PFSK-1 (cell line): ENCODE results near the gene RASAL2.

Experiments used
- FOXP2 ChIP-seq: optimal IDR thresholded peaks from 2 replicates; pipeline ENCODE3; 2011; ENCODE audit warnings: borderline replicate concordance, control low read depth, inconsistent platforms; ENCODE audit not compliant: insufficient read depth; ENCODE audit errors: extremely low read length, extremely low read depth
- POLR2AphosphoS5 ChIP-seq: IDR thresholded peaks from 2 replicates; pipeline ENCODE4 v1.6.1; 2012; ENCODE audit warnings: low read depth, mild to moderate bottlenecking, control low read depth, low read length, moderate library complexity
- SIN3A ChIP-seq: IDR thresholded peaks from 2 replicates; pipeline ENCODE4 v1.6.1; 2012; ENCODE audit warnings: mild to moderate bottlenecking, low read length, moderate library complexity, borderline replicate concordance; ENCODE audit not compliant: insufficient read depth
- TAF1 ChIP-seq: IDR thresholded peaks from 2 replicates; pipeline ENCODE4 v1.6.1; 2012; ENCODE audit warnings: low read length, control low read depth, borderline replicate concordance; ENCODE audit not compliant: insufficient read depth
- TF ChIP-seq, protein P1 (sequence below), 2 experiments: IDR thresholded peaks; 2 replicates each; pipeline versions ENCODE4 v1.6.1 to v1.8.0; 2011 to 2012; ENCODE audit warnings: low read depth in 2 of 2, low read length in 2 of 2, control low read depth in 1 of 2, inconsistent platforms in 1 of 2, mild to moderate bottlenecking in 1 of 2, moderate library complexity in 1 of 2; ENCODE audit not compliant: insufficient read depth in 1 of 2

RASAL2 gene

DNA sequence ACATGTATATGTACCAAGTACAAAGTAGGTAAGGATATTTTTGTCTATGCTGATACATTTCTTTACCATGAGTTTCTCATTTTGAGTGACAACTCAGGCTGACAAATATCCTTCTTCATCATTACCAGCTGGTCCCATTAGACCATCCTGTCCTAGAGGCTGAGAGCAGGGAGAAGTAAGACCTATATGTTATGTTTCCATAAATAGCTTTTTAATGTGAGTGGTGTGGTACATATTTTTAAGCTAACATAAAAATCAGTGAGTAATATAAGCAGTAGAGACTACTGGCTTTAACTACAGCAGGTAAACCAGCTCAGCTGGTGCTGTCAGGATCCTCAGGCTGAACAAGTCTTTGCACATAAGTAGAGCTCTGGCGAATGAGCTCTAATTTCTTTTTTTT lies 340.5 kb downstream of the RASAL2 start:
- no peak for TF ChIP-seq POLR2AphosphoS5
- TF ChIP-seq, protein P1, sequence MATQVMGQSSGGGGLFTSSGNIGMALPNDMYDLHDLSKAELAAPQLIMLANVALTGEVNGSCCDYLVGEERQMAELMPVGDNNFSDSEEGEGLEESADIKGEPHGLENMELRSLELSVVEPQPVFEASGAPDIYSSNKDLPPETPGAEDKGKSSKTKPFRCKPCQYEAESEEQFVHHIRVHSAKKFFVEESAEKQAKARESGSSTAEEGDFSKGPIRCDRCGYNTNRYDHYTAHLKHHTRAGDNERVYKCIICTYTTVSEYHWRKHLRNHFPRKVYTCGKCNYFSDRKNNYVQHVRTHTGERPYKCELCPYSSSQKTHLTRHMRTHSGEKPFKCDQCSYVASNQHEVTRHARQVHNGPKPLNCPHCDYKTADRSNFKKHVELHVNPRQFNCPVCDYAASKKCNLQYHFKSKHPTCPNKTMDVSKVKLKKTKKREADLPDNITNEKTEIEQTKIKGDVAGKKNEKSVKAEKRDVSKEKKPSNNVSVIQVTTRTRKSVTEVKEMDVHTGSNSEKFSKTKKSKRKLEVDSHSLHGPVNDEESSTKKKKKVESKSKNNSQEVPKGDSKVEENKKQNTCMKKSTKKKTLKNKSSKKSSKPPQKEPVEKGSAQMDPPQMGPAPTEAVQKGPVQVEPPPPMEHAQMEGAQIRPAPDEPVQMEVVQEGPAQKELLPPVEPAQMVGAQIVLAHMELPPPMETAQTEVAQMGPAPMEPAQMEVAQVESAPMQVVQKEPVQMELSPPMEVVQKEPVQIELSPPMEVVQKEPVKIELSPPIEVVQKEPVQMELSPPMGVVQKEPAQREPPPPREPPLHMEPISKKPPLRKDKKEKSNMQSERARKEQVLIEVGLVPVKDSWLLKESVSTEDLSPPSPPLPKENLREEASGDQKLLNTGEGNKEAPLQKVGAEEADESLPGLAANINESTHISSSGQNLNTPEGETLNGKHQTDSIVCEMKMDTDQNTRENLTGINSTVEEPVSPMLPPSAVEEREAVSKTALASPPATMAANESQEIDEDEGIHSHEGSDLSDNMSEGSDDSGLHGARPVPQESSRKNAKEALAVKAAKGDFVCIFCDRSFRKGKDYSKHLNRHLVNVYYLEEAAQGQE (IDR thresholded peaks at IDR 0.05; ENCODE audit: insufficient read depth in 1 of 2, low read depth in 2 of 2, low read length in 2 of 2), result no peak
- no peak for TF ChIP-seq SIN3A
- TF ChIP-seq FOXP2, result no peak
- no peak for TF ChIP-seq TAF1

DNA sequence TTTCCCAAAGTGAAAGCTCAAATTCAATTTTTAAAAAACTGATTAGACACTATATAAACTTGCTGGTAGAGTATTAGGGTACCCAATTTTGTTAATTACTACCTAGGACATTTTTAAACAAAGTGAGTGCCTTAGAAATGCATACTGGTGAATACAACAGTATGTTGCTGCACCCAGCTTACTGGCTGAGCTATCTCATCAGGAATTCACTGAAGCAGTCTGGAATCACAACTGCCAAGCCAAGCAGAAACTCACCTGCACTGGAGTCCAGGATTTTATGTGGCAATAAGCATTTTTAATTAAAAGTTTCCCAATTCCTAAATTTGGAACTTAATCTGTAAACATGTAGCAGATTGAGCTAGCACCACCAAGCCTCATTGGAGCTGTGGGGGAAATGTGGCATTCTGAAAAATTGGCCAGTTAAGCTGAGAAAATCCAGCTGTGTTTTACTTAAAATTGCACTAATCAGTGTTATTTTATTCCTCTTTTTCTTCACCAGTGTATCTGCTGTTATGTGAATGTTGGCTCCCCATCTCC lies 341.1 kb downstream of the RASAL2 start:
- TF ChIP-seq SIN3A, result no peak
- no peak for TF ChIP-seq POLR2AphosphoS5
- no peak for TF ChIP-seq TAF1
- TF ChIP-seq FOXP2, result no peak
- TF ChIP-seq, protein P1 (IDR thresholded peaks at IDR 0.05; ENCODE audit: insufficient read depth in 1 of 2, low read depth in 2 of 2, low read length in 2 of 2), result no peak

DNA sequence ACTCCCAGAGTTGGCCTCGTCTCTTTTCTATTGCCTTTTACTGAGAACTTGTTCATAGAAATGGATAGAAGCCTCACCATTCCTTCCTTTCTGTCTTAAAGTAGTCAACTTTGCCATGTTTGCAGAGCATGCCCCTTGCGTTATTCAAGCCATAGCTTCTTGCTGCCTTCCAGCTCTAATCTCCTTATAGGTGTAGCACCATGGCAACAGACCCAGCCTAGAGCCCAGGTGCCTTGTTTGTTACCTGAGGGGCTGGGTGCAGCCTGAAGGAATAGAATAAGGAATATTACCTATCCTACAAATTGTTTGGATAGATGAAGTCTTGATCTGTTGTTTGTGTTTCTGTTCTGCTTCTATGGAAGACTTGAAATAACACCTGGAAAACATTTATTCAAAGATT lies 343.0 kb downstream of the RASAL2 start:
- no peak for TF ChIP-seq SIN3A
- TF ChIP-seq, protein P1 (IDR thresholded peaks at IDR 0.05; ENCODE audit: insufficient read depth in 1 of 2, low read depth in 2 of 2, low read length in 2 of 2), result no peak
- TF ChIP-seq FOXP2, result no peak
- TF ChIP-seq TAF1, result no peak
- TF ChIP-seq POLR2AphosphoS5, result no peak

DNA sequence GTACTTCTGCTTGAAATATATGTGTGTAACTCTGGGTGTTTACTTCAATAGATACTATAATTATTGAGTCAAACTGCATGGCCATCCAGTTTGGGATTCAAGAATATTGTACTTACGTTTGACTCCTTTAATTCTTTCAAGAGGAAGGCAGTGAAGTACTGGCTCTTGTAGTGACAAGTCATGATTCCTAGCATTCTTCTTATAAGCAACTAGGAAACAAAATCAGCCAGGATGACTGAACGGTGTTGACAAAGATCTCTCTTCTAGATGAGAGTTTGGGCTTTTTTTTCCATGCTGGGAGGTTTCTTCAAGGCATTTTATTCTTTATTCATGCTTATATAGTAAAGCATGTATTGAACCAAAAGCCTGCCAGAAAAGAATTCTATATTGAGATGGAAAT lies 344.5 kb downstream of the RASAL2 start:
- TF ChIP-seq, protein P1 (IDR thresholded peaks at IDR 0.05; ENCODE audit: insufficient read depth in 1 of 2, low read depth in 2 of 2, low read length in 2 of 2), result no peak

DNA sequence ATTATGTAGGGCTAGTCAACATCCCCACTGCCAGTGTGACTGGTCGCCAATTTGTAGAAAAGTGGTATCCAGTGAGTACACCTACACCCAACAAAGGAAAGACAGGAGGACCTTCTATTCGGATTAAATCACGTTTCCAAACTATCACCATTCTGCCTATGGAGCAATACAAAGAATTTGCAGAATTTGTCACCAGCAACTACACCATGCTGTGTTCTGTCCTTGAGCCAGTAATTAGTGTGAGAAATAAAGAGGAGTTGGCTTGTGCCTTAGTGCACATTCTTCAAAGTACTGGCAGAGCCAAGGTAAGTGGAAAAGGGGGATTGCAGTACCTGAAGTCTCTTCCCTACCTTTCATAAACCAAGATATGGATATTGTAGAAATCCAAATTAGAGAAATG lies 349.0 kb downstream of the RASAL2 start:
- no peak for TF ChIP-seq TAF1
- TF ChIP-seq SIN3A, result no peak
- TF ChIP-seq POLR2AphosphoS5, result no peak
- TF ChIP-seq FOXP2, result no peak
- TF ChIP-seq, protein P1 (IDR thresholded peaks at IDR 0.05; ENCODE audit: insufficient read depth in 1 of 2, low read depth in 2 of 2, low read length in 2 of 2), result no peak
